Progenitor cell of endocrine pancreas (in vitro differentiated cells): ENCODE results near the gene MYRIP. TPM values are rescaled to one million over a fixed set of nuclear protein-coding genes. Genes with fewer than 3 reads are reported as not detected.

Experiments used
- DNase-seq: peaks from one replicate; pipeline ENCODE4 v3.0.0; 2021; ENCODE audit warnings: low spot score; ENCODE audit not compliant: unreplicated experiment
- H3K27ac Mint-ChIP-seq: 2 replicates; pipeline ENCODE4 v1.8.0; 2021; ENCODE audit warnings: mild to moderate bottlenecking, moderate library complexity, mixed read lengths
- H3K27me3 Mint-ChIP-seq: 2 replicates; pipeline ENCODE4 v1.8.0; 2021; ENCODE audit warnings: mixed read lengths
- H3K36me3 Mint-ChIP-seq: 2 replicates; pipeline ENCODE4 v1.8.0; 2022; ENCODE audit warnings: mixed read lengths; ENCODE audit not compliant: insufficient read depth
- H3K4me1 Mint-ChIP-seq: 2 replicates; pipeline ENCODE4 v1.8.0; 2021; ENCODE audit warnings: low read depth, mixed read lengths
- H3K4me3 Mint-ChIP-seq: 2 replicates; pipeline ENCODE4 v1.8.0; 2021; ENCODE audit warnings: low read depth, mild to moderate bottlenecking, moderate library complexity, mixed read lengths
- H3K9me3 Mint-ChIP-seq: 2 replicates; pipeline ENCODE4 v1.8.0; 2021; ENCODE audit warnings: low read depth, mixed read lengths
- total RNA-seq: library from RNA; stranded (reverse); gene quantifications from 2 replicates; pipeline ENCODE4 v1.2.1, GENCODE V29; 2021
- TF ChIP-seq, protein P1 (sequence below): fragments of 200-600 bp; sonication (generic); IDR thresholded peaks from one replicate; pipeline ENCODE4 v1.5.0; 2021; ENCODE audit warnings: antibody characterized with exemption, mild to moderate bottlenecking; ENCODE audit not compliant: unreplicated experiment

MYRIP gene
- total RNA-seq, 1 donor from 2014 or later: 0.57 TPM

DNA sequence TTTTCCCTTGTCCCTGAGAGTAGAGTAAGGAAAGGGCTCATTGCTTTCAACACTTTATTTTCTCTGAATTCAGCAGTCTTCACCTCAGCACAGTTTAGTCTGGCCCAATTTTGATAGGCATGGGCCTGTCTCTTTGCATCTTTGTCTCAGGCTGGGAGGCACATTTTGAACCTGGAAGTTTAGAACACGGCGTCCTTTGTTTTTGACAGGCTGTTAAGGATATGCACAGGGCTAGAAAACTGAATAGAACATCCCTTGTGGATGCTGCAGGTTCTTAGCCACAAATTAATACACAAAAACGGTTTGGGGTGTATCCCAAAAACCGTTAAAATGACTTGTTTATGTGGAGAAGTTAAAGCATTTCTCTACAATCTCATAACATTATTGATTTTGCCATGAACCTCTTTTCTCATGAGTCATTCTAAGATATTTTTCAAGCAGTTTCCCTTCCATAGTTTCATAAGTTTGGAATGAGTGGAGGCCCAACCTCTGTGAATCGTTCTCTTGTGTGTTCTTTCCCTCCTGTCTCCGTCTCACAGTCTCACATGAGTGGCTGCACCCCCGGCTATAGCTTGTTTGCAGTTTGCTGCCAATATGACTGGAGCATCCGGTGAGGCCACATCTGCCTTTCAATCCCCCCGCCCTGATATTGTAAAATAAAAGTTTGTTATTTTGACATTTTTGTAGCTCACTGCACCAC lies 307.2 kb downstream of the MYRIP start:
- Mint-ChIP-seq H3K27me3 (no peaks in the 10 kb centered on the region), H3K27ac (no peak overlapping the region), H3K36me3 (no peaks in the 10 kb centered on the region), H3K4me1 (peaks cover 5% of the 10 kb centered on the region), H3K9me3 (no peaks in the 10 kb centered on the region), H3K4me3 (no peak overlapping the region)
- no peak for DNase-seq
- TF ChIP-seq, protein P1, sequence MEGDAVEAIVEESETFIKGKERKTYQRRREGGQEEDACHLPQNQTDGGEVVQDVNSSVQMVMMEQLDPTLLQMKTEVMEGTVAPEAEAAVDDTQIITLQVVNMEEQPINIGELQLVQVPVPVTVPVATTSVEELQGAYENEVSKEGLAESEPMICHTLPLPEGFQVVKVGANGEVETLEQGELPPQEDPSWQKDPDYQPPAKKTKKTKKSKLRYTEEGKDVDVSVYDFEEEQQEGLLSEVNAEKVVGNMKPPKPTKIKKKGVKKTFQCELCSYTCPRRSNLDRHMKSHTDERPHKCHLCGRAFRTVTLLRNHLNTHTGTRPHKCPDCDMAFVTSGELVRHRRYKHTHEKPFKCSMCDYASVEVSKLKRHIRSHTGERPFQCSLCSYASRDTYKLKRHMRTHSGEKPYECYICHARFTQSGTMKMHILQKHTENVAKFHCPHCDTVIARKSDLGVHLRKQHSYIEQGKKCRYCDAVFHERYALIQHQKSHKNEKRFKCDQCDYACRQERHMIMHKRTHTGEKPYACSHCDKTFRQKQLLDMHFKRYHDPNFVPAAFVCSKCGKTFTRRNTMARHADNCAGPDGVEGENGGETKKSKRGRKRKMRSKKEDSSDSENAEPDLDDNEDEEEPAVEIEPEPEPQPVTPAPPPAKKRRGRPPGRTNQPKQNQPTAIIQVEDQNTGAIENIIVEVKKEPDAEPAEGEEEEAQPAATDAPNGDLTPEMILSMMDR: no peak

DNA sequence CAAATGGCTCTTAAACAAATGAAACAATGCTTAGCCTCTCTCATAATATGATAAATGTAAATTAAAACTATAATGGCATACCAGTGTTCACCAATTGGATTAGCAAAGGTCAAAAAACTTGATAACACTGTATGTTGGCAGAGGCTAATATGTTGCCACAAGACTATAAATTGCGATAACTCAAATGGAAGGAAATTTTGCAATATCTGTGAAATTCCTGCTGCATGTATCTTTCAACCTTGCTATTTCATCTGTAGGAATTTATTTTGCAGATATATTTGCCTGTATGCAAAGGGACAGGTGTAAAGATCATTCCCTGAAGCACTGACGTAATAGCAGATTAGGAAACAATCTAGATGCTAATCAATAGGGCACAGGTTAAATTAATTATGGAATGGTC lies 308.7 kb downstream of the MYRIP start:
- Mint-ChIP-seq H3K27ac (no peak overlapping the region), H3K36me3 (no peaks in the 10 kb centered on the region), H3K27me3 (no peaks in the 10 kb centered on the region), H3K9me3 (no peaks in the 10 kb centered on the region), H3K4me3 (no peak overlapping the region), H3K4me1 (peaks cover 5% of the 10 kb centered on the region)
- TF ChIP-seq, protein P1: no peak
- no peak for DNase-seq

DNA sequence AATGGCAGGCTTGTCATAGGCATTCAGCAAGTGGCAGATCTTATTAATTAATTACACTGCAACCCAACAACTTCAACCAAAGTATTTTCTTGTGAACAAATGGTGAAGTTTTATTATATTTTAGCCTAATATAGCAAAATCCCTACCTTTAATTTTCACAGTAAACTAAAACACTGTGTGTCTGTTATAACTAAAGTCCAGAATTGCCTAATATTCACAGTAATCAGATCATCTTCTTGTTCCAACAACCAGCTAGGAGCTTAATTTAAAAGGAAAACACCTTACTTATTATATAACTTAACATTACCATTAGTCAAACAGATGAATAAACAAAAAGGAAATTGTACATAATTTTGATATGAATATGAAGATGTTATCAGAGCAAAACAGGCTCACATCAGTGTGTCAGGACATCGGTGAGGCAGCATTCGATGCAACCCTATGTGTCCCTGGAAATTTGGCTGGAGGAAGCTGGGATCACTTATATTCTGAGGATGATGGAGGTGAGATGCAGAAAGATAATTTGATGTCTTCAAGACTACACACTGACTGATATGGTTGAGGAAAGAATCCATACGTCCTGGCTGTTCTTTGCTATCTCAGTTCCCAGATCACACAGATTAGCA lies 310.8 kb downstream of the MYRIP start:
- DNase-seq: no peak
- H3K36me3 Mint-ChIP-seq: no peaks in the 10 kb centered on the region
- H3K27me3 Mint-ChIP-seq: no peaks in the 10 kb centered on the region
- no peaks in the 10 kb centered on the region for H3K9me3 Mint-ChIP-seq
- no peak overlapping the region for H3K27ac Mint-ChIP-seq
- H3K4me1 Mint-ChIP-seq: peaks cover 4% of the 10 kb centered on the region
- H3K4me3 Mint-ChIP-seq: no peak overlapping the region
- TF ChIP-seq, protein P1: no peak

DNA sequence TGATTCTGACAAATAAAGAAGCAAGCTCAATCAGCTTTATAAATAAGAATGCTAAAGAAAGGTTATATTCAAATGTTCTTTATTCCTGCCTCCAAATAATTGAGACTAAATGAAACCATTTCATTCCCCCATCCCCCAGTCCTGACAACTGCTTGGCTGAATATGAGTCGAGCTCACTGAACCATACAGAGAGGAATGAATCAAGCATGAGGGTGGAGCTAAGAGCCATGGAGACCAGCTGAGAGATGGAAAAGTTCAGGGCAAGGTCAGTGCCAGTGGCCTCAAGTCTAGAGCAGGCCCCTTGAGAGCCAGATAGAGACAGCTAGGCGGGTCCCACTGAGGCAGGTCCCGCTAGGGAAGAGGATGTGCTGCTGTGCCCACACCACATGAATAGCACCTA lies 311.4 kb downstream of the MYRIP start:
- H3K27me3 Mint-ChIP-seq: no peaks in the 10 kb centered on the region
- no peaks in the 10 kb centered on the region for H3K9me3 Mint-ChIP-seq
- no peaks in the 10 kb centered on the region for H3K36me3 Mint-ChIP-seq
- no peak overlapping the region for H3K4me3 Mint-ChIP-seq
- no peak overlapping the region for H3K27ac Mint-ChIP-seq
- DNase-seq: no peak
- TF ChIP-seq, protein P1: no peak
- peaks cover 4% of the 10 kb centered on the region for H3K4me1 Mint-ChIP-seq

DNA sequence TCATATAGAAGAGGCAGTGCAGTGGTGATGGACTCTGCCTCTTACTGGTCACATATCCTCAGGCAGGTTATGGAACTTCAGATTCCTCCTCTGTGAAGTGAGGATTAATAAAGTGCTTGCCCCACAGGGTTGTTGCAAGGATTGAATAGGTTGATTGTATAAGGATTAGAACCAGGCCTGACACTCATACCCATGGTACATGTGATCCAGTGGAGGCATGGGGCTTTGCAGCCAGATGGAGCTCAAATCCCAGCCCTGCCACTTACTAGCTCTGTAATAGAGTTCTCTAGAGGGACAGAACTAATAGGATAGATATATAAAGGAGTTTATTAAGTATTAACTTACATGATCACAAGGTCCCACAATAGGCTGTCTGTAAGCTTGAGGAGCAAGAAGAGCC lies 315.5 kb downstream of the MYRIP start:
- Mint-ChIP-seq H3K9me3 (no peaks in the 10 kb centered on the region), H3K4me3 (no peak overlapping the region), H3K36me3 (no peaks in the 10 kb centered on the region), H3K27ac (no peak overlapping the region), H3K4me1 (peaks cover 4% of the 10 kb centered on the region), H3K27me3 (no peaks in the 10 kb centered on the region)
- DNase-seq: no peak
- TF ChIP-seq, protein P1: no peak
